SW480 (cell line): Measurements from ENCODE around the gene TAF4.

Experiments
- DNase-seq: peaks from one replicate; pipeline ENCODE4 v3.0.0-alpha.2; 2016; ENCODE audit warnings: low spot score

Gene TAF4

DNA sequence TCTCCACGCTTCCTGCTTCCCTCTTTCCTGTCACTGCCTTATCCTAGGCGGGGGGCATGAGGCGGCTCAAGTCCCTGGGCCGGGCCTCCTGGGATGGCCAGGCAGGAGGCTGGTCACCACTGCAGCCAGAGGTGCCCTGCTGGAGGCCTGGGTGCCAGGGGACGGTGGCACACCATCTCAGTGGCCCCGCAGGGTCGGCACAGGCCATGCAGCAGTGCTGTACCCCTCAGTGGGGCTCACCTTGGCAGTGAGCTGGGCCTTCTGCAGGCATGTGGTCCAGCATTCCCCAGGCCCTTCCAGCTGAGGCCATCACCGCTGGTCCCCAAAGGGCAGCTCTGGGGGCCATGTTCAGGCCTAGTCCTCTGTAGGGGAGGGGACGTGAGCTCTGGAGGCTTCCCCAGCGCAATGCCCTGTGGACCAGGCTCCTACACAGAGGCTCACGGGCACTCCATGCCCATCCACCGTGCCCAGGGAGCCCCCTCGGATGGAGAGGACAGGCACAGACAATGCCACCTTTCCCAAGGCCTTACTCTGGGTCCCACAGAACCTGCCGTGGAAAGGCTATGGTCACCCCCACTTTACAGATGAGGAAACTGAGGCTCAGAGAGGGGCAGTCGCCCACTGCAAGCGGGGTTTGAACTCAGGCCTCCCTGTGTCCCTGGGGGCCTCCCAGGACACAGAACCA, 123.8 kb downstream of the TAF4 start:
- DNase-seq, result no peak

DNA sequence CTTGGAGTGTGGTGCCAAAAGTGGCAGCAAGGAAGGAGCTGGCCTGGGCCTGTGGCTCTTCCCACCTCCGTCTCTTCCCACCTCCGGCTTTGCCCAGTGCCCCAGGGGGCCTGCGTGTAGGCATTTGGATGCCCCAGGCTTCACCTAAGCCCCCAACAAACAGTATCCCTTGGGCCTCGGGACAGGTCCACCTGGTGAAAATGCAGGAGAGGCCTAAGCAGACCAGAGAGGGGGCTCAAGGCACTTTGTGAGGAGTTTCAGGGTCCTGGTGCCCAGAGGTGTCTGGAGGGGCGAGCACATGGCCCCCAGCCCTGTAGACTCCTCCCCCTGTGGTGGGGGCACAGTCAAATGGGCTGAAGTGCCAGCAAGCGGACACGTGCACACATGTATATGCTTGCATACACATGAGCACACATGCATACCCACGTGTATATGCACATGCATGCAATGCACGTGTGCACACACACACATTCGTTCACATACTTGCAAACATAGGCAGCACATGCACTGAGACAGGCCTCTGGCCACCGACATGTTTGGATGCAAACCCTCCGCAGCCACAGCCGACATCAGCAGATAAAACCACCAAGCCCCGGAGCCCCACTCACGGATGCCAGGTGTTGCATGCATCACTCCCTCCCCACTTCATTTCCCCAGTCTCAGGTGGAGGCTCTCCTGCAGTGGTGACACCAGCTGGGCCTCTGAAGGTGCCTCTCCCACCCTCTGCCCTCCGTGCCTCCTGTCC, 124.5 kb downstream of the TAF4 start:
- DNase-seq, result no peak

DNA sequence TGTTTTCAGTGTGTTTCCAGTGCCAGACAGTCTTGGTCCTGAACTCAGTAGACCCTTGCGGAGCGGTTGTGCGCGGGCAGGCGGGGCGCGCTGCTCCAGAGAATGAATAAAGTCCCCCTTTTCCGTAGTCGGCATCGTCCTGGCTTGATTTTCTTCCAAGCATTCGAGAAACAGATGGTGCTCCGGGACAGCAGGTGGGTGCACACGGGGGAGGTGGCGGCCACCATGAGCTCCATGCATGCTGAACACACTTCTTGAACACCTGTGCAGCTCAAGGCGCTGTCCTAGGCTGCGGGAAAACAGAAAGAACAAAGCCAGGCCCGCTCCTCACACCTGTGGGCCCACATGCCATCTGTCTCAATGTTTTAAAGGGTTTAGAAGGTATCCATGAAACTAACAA, 125.2 kb downstream of the TAF4 start:
- DNase-seq, result no peak

DNA sequence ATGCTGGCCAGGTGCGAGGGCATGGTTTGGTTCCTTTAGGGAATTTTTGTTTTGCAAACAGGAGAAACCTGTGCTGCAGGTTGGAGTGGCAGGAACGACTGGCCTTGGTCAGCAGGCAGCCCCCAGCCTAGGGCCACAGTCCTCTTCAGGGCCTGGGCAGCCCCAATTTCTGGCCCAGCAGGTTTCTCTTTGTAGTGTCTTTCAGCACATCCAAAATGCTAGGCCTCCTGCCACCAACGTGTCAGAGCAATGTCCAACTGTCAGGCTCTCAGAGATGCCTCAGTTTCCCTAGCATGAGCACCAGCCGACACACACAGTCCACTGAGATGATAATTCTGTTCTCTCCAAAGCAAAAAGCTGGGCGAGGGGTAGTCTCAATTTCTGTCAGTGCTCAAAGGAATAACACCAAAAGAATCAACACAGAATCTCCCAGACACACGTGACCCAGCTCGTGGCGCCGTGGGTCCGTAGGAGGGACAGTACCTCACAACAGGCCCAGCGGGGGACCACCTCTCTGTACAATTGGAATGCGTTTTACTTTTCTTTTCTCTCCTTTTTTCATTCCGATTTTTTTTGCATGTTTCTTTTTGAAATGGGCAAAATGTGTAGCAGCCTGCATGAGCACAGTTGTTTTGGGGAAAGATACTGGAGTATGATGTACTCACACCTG, 125.9 kb downstream of the TAF4 start:
- no peak for DNase-seq

DNA sequence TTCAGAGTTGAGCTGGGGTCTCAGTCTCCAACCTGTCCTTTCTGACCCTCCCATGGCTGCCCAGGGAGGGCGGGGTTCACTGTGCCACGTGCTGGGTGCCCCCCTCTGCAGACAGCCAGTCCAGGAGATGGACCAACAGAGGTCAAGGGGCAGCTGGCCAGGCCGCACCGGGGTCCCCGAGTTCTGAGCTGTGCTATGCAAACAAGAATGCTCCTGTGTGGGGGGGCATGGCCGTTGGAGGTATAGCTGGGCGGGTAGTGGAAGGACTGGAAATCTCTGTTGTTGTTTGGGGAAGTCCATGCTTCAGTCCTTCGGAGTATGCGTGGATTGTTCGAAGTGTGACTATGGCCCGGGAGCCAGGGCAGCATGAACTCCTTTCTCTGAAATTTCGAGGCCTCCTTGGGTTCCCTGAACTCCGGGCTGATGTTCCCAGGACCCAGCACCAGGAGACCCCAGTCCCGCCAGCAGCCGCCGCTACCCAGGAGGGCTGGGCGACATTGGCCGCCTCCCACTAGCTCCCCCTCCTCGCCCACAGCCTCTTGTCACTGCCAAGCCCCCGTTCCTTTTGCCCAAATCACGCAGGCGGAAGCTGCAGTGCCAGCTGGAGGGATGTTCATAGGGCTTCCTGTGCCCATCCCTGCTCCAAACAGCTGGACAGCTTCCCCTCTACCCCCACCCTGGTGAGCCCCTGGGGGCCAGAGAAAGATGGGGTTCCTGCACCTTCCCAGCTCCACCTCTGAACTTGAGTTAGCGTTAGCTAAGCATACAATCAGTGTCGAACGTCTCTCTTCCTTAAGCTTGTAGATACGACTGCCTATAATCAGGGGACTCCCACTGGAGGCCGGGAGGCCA, 126.6 kb downstream of the TAF4 start:
- DNase-seq, result no peak

DNA sequence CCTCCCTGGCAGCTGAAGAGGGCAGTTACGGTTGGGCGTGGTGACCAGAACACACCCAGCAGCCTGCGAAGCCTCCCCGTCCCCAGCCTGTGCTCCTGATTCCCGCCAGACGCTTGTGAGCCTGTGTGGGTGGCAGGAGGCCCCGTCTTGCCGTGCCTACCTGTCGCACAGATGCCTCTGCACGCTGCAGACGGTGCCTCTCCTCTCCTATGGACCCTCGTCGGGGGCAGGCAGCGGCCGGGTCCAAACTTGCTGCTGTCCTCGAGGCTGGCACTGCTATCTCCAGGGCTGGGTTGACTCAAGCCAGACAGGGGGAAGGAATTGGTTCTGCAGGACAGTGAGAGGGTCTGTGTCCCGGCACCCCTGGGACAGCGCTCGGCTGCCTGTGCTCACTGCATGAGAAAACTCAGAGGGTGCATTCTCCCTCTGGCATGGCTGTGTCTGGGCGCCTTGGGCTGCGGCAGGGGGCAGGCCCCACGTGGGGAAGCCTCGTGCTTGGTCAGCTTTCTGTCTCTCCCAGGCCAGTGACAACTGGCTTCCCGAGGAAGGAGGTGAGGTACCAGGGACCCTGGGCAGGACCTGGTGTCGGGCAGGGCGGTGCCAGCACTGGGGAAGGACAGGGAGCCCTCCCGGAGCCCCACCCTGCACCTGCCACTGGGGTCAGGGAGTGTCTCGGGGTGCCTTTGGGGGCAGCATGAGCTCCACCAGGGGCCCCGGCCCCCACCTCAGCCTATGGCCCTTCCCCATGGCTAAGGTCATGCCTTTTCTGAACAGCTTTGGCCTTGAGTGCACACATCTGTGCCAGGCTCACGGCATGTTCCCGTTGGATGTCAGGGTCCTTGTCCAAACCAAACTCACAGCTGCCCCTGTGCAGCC, 127.5 kb downstream of the TAF4 start:
- DNase-seq, result no peak

DNA sequence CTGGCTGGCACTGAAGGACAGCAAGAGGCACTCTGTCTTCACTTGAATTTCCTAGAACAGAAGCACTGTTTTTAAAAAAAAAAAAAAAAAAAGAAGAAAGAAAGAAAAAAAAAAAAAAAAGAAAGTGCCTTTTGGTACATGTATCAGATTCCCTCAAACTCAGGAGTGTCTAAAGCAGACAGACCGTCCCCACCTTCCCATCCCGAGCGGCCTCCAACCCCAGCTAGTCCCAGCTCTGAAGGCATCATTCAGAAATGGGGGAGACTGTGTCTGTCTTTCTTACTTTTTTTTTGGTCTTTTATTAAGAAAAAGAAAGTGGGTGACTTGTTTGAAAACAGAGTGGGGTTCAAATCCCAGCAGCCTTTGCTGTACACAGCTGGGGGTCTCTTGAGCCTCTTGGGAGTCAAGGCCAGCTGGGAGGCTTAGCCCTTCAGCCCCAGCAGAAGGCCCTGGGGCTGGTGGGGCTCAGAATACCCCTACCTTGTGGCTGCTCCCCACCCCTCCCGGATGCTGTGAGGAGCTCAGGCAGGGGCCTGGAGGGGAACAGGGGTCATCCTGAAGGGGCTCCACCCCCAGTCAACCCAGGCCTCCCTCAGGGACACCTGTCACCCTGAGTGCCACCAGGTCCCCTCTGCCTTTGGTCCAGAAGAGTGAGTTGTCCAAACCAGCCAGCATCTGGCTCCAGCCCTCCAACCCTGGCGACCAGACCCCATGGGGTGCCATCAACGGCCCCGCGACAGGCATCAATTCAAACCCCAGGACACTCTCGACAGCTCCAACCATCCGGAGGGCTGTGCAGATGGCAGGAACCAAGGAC, 128.3 kb downstream of the TAF4 start:
- no peak for DNase-seq

DNA sequence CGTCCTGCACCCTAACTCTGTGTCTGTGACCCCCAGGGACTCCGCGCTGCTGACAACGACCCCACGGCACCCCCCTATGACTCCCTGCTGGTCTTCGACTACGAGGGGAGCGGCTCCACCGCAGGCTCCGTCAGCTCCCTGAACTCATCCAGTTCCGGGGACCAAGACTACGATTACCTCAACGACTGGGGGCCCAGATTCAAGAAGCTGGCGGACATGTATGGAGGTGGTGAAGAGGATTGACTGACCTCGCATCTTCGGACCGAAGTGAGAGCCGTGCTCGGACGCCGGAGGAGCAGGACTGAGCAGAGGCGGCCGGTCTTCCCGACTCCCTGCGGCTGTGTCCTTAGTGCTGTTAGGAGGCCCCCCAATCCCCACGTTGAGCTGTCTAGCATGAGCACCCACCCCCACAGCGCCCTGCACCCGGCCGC, 129.0 kb downstream of the TAF4 start:
- DNase-seq, result no peak

DNA sequence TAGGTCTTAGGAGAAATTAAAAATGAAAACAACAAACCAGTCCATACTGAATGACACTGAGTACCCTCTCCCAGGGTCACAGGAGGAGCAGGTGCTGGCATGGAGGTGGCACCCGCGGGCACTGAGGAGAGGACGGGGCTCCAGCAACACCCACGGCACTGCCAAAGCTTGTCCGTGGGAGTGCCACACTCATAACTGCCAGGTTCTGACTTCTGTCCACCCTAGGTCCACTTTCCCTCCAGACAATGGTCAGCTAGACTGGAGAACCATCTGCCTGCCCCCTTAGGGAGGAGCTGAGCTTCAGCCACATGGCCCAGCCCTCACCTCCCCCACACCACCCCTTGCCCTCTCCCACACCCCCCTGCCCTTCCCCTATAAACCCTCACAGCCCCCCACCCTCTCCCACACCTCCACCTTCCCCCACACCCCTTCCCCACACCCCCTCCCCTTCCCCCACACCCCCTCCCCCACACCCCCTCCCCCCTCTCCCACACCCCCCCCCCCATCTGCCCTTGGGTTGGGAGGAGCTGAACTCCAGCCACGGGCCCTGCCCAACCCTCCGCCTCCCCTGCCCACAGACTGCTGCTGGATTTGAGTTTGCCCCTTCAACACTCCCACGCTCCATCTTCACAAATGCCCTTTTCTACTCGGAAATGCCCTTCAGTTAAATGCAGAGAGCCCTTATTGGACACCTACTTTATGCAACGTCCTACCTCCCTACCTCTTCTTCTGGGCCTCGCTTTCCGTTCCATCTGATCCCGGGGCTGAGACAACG, 129.6 kb downstream of the TAF4 start:
- no peak for DNase-seq

DNA sequence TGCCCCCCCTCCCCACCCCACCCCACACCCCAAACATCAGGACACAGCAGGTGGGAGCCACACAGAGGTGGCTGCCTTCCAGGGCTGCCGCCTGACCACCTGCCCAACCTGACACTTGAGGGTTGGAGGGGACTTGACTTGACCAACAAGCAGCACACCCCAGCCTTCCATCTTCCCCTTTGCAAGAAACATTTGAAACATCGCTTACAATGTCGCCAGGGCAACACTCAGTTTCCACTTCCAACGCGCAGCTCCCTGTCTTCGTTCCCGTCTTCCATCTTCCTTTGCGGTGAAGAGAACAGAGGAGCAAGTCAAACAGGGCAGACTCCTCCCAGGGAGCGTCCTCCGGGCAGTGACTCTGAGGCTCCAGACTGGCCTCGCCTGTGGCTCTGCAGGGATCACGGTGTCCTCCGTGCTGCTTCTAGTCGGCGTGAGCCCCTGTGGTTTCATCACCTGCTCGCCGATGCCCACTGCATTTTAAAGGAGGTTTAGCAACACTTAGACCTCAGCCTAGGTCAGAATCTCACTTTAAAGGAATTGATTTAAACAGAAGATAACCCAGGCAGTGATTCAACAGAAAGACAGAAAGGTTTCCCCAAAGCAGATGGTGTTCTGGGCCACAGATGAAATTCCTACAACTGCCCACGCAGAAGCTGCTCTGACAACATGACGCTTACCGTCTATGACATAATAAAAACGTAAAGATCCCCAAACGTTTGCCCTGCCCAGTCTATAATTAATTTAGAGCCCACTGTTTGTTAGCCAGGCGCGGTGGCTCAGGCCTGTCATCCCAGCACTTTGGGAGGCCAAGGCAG, 130.8 kb downstream of the TAF4 start:
- DNase-seq, result no peak

DNA sequence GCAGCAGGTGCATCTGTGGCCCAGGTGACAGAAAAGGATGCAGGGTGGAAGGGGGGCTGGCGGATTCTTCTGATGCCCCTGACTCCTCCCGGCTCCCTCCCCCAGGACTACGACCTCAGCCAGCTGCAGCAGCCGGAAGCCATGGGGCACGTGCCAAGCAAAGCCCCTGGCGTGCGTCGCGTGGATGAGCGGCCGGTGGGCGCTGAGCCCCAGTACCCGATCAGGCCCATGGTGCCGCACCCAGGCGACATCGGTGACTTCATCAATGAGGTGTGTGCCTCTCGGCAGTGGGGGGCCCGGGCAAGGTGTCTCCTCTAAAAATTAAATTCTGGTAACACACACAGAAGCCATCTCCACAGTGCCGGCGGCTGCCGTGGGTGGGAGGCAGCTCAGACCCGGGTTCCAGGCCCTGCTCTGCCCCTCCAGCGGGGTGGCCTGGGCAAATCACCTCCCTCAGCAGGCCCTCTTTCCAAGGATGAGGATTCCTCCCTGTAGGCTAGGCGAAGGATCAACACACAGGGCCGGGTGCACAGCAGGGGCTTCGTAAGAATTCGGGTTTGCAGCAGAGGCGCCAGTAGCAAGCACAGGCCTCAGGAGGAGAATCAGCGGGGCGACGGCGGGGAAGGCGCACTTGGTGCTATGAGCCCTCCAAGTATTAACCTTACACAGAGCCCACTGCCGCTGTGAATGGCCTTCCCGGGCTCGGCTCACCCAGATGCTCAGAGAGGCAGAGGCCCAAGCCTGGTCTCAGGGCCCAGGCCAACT, 131.5 kb downstream of the TAF4 start:
- DNase-seq, result no peak

DNA sequence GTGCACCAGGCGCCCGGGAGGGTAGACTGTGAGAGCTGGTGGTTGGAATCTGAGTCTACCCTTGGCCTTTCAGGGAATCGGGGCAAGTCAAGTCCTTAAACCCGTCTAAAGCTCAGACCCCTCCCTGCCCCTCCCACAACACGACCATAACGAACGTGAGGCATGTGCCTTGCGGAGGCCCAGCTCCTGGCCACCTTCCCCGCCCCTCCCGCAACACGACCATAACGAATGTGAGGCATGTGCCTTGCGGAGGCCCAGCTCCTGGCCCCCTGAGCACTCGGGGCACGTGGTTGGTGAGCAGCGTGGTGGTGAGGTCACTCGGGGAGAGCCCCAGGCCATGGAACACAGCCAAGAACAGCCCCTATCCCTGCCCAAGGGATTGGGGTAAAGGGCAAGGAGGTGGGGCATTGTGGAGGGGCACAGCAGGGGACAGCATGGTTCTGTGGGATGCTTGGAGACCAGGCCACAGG, 132.2 kb downstream of the TAF4 start:
- no peak for DNase-seq

DNA sequence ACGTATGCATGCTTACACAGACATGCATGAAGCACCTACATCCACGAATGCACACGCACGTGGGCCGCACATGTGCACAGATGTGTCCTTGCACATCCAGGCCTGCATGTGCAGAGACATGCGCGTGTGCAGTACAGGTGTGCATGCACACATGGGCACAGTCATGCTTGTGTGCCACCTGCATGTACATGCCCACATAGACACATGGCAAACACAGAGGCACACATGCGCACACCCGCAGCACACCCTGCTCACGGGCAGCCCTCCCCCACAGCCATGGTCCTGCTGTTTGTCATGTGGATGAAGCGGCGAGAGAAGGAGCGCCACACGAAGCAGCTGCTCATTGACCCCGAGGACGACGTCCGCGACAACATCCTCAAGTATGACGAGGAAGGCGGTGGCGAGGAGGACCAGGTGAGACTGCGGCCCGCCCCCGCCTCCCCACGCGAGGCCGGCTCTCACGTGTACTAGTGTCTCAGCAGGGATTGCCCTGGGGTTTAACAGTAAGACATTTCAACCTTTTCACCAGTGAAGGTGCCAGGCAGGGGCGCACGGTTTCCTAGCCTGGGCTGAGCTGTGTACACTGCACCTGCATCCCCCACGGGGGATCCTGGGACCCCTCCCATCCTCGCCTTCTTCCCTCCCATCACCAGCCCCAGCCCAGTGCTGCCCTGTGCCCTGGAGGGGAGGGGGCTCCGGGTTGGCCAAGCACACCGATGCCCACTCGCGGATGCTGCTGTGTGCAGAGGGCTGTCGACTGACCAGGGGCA, 132.8 kb downstream of the TAF4 start:
- DNase-seq, result no peak

DNA sequence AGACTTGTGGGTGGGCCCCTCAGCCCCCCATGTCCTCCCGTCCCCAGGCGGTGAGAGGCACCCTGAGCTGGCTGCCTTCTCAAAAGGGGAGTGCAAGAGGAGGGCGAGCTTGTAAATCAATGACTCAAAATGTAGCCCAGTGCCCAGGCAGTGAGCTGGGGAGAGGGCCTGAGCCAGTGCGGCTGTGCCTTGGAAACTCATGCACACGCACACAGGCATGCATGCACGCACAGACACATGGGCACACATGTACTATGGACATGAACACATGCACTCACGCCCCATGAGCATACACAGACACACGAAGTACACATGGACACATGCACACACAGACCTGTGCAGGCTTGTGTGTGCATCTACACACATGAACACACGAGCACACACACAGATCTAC, 133.5 kb downstream of the TAF4 start:
- no peak for DNase-seq

DNA sequence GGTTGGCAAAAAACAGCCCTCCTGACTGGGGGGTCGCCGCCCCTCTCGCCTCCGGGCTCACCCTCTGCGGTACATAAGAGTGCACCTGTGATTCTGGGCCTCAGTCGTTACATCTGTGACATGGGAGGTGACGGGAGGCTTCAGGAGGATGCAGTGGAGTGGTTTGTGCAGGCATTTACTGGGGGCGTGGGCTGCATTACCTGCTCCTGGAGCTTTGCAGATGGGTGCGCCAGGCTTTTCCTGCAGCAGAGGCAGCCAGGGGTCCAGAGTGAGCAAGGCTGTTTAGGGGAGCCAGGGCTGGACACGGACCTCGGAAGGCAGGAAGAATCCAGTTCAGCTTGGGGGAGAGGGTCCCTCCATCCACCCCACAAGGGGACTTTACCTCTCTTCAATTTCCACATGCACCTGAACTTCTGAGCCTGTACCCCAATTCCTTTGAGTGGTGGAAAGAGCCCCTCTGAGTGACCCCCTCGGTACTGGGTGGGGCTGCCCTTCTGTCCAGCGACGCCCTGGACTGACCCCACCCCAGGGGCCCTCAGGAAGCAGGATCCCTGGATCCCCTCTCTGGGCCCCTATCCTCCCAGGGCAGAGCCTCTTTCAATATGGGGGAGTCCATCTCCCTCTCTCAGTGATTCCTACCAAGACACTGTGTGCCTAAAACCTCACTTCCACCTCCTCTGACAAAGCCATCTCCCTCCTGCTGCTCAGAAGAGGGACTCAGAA, 134.0 kb downstream of the TAF4 start:
- DNase-seq, result no peak

DNA sequence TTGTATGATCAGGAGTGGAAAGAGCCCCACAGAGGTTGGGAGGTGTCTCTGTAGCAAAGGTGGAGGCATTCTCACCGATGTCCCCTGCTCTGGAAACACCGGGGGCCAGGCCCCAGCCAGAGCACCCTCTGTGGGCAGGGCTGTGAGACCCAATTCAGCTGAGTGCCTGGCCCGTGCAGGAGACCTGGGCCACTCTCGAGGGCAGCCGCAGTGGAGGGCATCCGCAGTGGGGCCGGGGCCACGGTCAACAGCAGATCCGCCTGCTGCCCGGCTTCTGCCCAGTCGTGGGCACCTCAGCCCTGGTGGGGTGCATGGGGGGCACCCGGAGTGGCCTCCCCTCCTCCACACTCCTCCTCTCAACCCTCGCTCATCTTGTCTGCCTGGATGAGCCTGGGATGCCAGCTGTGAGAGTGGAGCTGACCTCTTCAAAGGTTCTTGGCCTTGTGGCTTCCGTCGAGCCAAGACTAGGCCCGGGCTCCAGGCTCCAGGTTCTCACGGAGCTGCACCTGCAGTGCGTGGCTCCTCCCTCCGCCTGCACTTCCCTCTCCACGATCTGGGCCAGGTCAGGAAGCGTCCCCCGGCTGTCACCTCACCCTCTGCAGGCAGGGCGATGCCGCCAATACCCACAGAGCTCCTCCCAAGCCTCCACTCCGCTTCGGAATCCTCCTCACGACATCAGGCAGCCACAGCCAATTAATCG, 134.8 kb downstream of the TAF4 start:
- no peak for DNase-seq
